B cell (primary cell): ENCODE results near the gene YIF1A. TPM values are rescaled to one million over a fixed set of nuclear protein-coding genes. Genes with fewer than 3 reads are reported as not detected.

ENCODE experiments used
- ATAC-seq: fragments of 200-7000 bp; cut with Tn5 transposase; one replicate; pipeline ENCODE4 v1.10.0; 2021; ENCODE audit warnings: low read depth, mild to moderate bottlenecking, moderate number of reproducible peaks, moderate library complexity
- CTCF ChIA-PET: fragments of 350-600 bp; sonication (Branson Sonifier 250); formaldehyde crosslinking; loops from one replicate; lab custom pipeline; 2021; ENCODE audit warnings: antibody characterized with exemption, inconsistent platforms; lab: Charles Lee
- POLR2A ChIA-PET: fragments of 350-600 bp; sonication (Branson Sonifier 250); formaldehyde crosslinking; loops from one replicate; lab custom pipeline; 2021; ENCODE audit warnings: antibody characterized with exemption; lab: Charles Lee
- DNase-seq: peaks from one replicate; pipeline ENCODE4 v3.0.0; 2013
- H2AFZ ChIP-seq: 2 replicates; pipeline ENCODE4 v1.6.1; 2012; ENCODE audit warnings: mild to moderate bottlenecking, low read depth, low read length; ENCODE audit not compliant: insufficient read depth, poor library complexity, severe bottlenecking
- H3K27ac ChIP-seq, 2 donors: 1 replicate in 1 of 2; 2 replicates in 1 of 2; pipeline ENCODE4 v1.5.1; 2012 to 2013; ENCODE audit warnings: low read length in 2 of 2, mild to moderate bottlenecking in 2 of 2, moderate library complexity in 1 of 2
- H3K27me3 ChIP-seq, 4 experiments: fragments of 200-600 bp in 1 of 4; sonication (generic) in 1 of 4; replicated peaks in 1 of 4; 1 replicate in 2 of 4; 2 replicates in 2 of 4; pipeline versions ENCODE4 v1.6.1 to v1.7.0; 2013 to 2016; ENCODE audit warnings: low read length in 3 of 4, mild to moderate bottlenecking in 2 of 4, mixed read lengths in 1 of 4, moderate library complexity in 1 of 4; ENCODE audit not compliant: insufficient read depth in 4 of 4, control insufficient read depth in 3 of 4; ENCODE audit errors: control extremely low read depth in 1 of 4
- H3K36me3 ChIP-seq, 2 experiments: replicated peaks in 1 of 2; 1 replicate in 1 of 2; 2 replicates in 1 of 2; pipeline versions ENCODE4 v1.6.1 to v1.7.1; 2013; ENCODE audit warnings: low read length in 1 of 2; ENCODE audit not compliant: insufficient read depth in 2 of 2, control insufficient read depth in 1 of 2; ENCODE audit errors: control extremely low read depth in 1 of 2, extremely low read depth in 1 of 2
- H3K4me1 ChIP-seq, 2 donors: fragments of 200-600 bp in 1 of 2; sonication (generic) in 1 of 2; 1 replicate in 1 of 2; 2 replicates in 1 of 2; pipeline versions ENCODE4 v1.5.1 to v1.6.1; 2013 to 2017; ENCODE audit warnings: low read length in 2 of 2; ENCODE audit not compliant: control insufficient read depth in 2 of 2, insufficient read depth in 2 of 2
- H3K4me2 ChIP-seq: replicated peaks from 2 replicates; pipeline ENCODE3; 2012; ENCODE audit warnings: mild to moderate bottlenecking, low read depth, low read length; ENCODE audit not compliant: poor library complexity, severe bottlenecking
- H3K4me3 ChIP-seq, 5 experiments: fragments of 200-600 bp in 1 of 5; sonication (generic) in 1 of 5; 1 replicate in 3 of 5; 2 replicates in 2 of 5; pipeline versions ENCODE4 v1.5.1 to v1.7.0; 2011 to 2016; ENCODE audit warnings: low read length in 4 of 5, mild to moderate bottlenecking in 4 of 5, low read depth in 2 of 5, control low read depth in 1 of 5, moderate library complexity in 1 of 5; ENCODE audit not compliant: insufficient read depth in 1 of 5; ENCODE audit errors: control extremely low read depth in 1 of 5, extremely low read depth in 1 of 5
- H3K79me2 ChIP-seq: fragments of 200-600 bp; sonication (generic); one replicate; pipeline ENCODE4 v1.6.0; 2016; ENCODE audit warnings: low read length; ENCODE audit not compliant: control insufficient read depth, insufficient read depth
- H3K9ac ChIP-seq: fragments of 200-600 bp; sonication (generic); 2 replicates; pipeline ENCODE4 v1.6.1; 2017; ENCODE audit warnings: mild to moderate bottlenecking, low read length, moderate library complexity
- H3K9me3 ChIP-seq, 3 donors: one replicate each; pipeline versions ENCODE4 v1.6.1 to v1.7.1; 2013; ENCODE audit warnings: low read length in 2 of 3; ENCODE audit not compliant: control insufficient read depth in 2 of 3, insufficient read depth in 1 of 3; ENCODE audit errors: control extremely low read depth in 1 of 3
- H4K20me1 ChIP-seq: 2 replicates; pipeline ENCODE4 v1.6.0; 2012; ENCODE audit warnings: mild to moderate bottlenecking, low read length; ENCODE audit not compliant: insufficient read depth, control insufficient read depth, poor library complexity, severe bottlenecking
- H3K27ac Mint-ChIP-seq: one replicate; pipeline ENCODE4 v1.8.0; 2021; ENCODE audit warnings: mixed read lengths
- H3K27me3 Mint-ChIP-seq: one replicate; pipeline ENCODE4 v1.8.0; 2021; ENCODE audit warnings: mixed read lengths
- H3K4me1 Mint-ChIP-seq: one replicate; pipeline ENCODE4 v1.8.0; 2021; ENCODE audit warnings: mixed read lengths
- H3K4me3 Mint-ChIP-seq: one replicate; pipeline ENCODE4 v1.8.0; 2021; ENCODE audit warnings: mixed read lengths
- H3K9me3 Mint-ChIP-seq: one replicate; pipeline ENCODE4 v1.8.0; 2022; ENCODE audit warnings: mixed read lengths; ENCODE audit not compliant: insufficient read depth
- EZH2 ChIP-seq: IDR thresholded peaks from 2 replicates; pipeline ENCODE4 v1.6.1; 2012; ENCODE audit warnings: borderline replicate concordance, low read depth, mild to moderate bottlenecking, moderate library complexity, low read length; ENCODE audit not compliant: insufficient read depth, poor library complexity, severe bottlenecking
- WGBS: methylation state at CpG from one replicate; pipeline ENCODE4 v1.1.5; 2013; ENCODE audit warnings: missing lambda C conversion rate; ENCODE audit not compliant: insufficient coverage; 5-methylcytosine and 5-hydroxymethylcytosine counted together
- intact Hi-C: fragments of 100-400 bp; cut with micrococcal nuclease; formaldehyde crosslinking; loops from one replicate; pipeline ENCODE4 v1.10.0; 2022
- polyA plus RNA-seq: library from polyadenylated mRNA; depleted of rRNA; stranded (reverse); fragments of >200 nt; gene quantifications from 2 replicates; pipeline ENCODE4 v1.2.3, GENCODE V29; 2012
- total RNA-seq, 2 donors: library from RNA; stranded (reverse); fragments of 120-200 nt in 1 of 2; gene quantifications; 1 replicate in 1 of 2; 2 replicates in 1 of 2; pipeline versions ENCODE4 v1.2.3 to v1.2.4, GENCODE V29; 2013 to 2022
- TF ChIP-seq, protein P1 (sequence below): fragments of 200-600 bp; IDR thresholded peaks from one replicate; pipeline ENCODE4 v1.8.0; 2022; ENCODE audit warnings: antibody characterized with exemption, mild to moderate bottlenecking

YIF1A gene
- total and polyA plus RNA-seq, 2 donors (not counting 1 experiment from before 2014, with no cell fraction given), result 43.9 to 95.0 TPM

DNA sequence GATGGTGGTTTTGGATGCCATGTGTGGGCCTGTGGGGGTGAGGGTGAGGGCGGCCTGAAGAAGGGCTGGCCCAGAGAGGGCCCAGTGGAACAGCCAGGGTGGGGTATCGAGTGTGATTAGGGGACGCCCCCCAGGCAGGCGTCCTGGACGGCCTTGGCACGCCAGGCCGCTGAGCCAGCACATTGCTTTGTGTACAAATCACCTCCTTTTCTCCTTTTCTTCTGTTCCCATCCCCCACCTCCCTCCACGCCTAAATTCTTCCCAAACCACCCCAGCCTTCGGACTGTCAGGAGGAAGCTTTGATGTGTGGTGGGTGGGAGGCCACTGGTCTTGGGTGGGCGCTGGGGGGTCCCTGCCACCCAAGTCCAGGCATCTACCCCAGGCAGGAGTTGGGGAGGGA is 35.7 kb upstream of the YIF1A start:
- Histone ChIP-seq H3K27ac (no peak overlapping the region), H3K4me2 (no peak overlapping the region), H3K9me3 (no peaks in the 10 kb centered on the region), H4K20me1 (no peaks in the 10 kb centered on the region), H3K9ac (no peak overlapping the region), H3K36me3 (no peaks in the 10 kb centered on the region), H3K27me3 (no peaks in the 10 kb centered on the region), H2AFZ (no peak overlapping the region), H3K79me2 (no peaks in the 10 kb centered on the region), H3K4me3 (no peak overlapping the region), H3K4me1 (peaks cover 15 to 25% of the 10 kb centered on the region in 2 donors)
- CTCF ChIA-PET, result interaction anchor here (2.1 kb wide), 1 partner anchor 12 kb away, joined by 21 read pairs; no protein-coding TSS in a partner anchor
- ATAC-seq (no peak), DNase-seq (no peak)
- TF ChIP-seq EZH2, result no peak
- TF ChIP-seq, protein P1, sequence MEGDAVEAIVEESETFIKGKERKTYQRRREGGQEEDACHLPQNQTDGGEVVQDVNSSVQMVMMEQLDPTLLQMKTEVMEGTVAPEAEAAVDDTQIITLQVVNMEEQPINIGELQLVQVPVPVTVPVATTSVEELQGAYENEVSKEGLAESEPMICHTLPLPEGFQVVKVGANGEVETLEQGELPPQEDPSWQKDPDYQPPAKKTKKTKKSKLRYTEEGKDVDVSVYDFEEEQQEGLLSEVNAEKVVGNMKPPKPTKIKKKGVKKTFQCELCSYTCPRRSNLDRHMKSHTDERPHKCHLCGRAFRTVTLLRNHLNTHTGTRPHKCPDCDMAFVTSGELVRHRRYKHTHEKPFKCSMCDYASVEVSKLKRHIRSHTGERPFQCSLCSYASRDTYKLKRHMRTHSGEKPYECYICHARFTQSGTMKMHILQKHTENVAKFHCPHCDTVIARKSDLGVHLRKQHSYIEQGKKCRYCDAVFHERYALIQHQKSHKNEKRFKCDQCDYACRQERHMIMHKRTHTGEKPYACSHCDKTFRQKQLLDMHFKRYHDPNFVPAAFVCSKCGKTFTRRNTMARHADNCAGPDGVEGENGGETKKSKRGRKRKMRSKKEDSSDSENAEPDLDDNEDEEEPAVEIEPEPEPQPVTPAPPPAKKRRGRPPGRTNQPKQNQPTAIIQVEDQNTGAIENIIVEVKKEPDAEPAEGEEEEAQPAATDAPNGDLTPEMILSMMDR, result no peak
- H3K4me3 Mint-ChIP-seq, result no peak overlapping the region
- H3K27ac Mint-ChIP-seq, result no peak overlapping the region
- H3K27me3 Mint-ChIP-seq, result no peaks in the 10 kb centered on the region
- intact Hi-C loops, result no loop called here
- no peaks in the 10 kb centered on the region for H3K9me3 Mint-ChIP-seq
- POLR2A ChIA-PET, result no interaction called here
- peaks cover 19% of the 10 kb centered on the region for H3K4me1 Mint-ChIP-seq
- 78% methylated on average over 1 of the region's 10 CpGs for WGBS

- ATAC-seq, result no peak
- Histone ChIP-seq H3K4me1 (peaks cover 21 to 31% of the 10 kb centered on the region in 2 donors), H3K9ac (no peak overlapping the region), H3K36me3 (no peaks in the 10 kb centered on the region), H3K27ac (no peak overlapping the region), H4K20me1 (no peaks in the 10 kb centered on the region), H3K4me3 (no peak overlapping the region), H3K4me2 (no peak overlapping the region), H2AFZ (no peak overlapping the region), H3K9me3 (no peaks in the 10 kb centered on the region), H3K27me3 (no peaks in the 10 kb centered on the region), H3K79me2 (no peaks in the 10 kb centered on the region)
- no peaks in the 10 kb centered on the region for H3K27me3 Mint-ChIP-seq
- peaks cover 25% of the 10 kb centered on the region for H3K4me1 Mint-ChIP-seq
- WGBS, result 85% methylated on average over 1 of the region's 1 CpG
- intact Hi-C loops, result no loop called here
- POLR2A ChIA-PET, result no interaction called here
- no peak for TF ChIP-seq EZH2
- TF ChIP-seq, protein P1, result no peak
- CTCF ChIA-PET, result interaction anchor here (2.1 kb wide), 1 partner anchor 11 kb away, joined by 21 read pairs; no protein-coding TSS in a partner anchor
- no peaks in the 10 kb centered on the region for H3K9me3 Mint-ChIP-seq
- no peak overlapping the region for H3K4me3 Mint-ChIP-seq
- no peak overlapping the region for H3K27ac Mint-ChIP-seq
- no peak for DNase-seq
Observed at GRCh38 chr11:66323684-66324083, 34.7 kb upstream of the YIF1A start.
